ENCODE data around the gene SGCD.

GRCh38 chr5:156385416-156385815 lies 58.5 kb downstream of the SGCD start:
- TF ChIP-seq ZFP3 (CRISPR knock-in tag; IDR thresholded peaks at IDR 0.05) (no peak), ZNF70 (CRISPR knock-in tag; IDR thresholded peaks at IDR 0.05) (no peak), PPARA (CRISPR knock-in tag; IDR thresholded peaks at IDR 0.05; ENCODE audit: borderline replicate concordance) (no peak), ZC3H10 (CRISPR knock-in tag; IDR thresholded peaks at IDR 0.05) (no peak), GLIS3 (CRISPR knock-in tag; IDR thresholded peaks at IDR 0.05) (no peak)
